IMR-90 (cell line): ENCODE data around the gene GMCL2. TPM values are rescaled to one million over a fixed set of nuclear protein-coding genes. Genes with fewer than 3 reads are reported as not detected.

ENCODE experiments used
- ATAC-seq: fragments of 200-7000 bp; cut with Tn5 transposase; 2 replicates; pipeline ENCODE4 v1.9.1; 2020; ENCODE audit warnings: low read depth, mild to moderate bottlenecking, moderate library complexity
- BruUV-seq: library from RNA; stranded (reverse); fragments of 400-500 nt; replicated peaks from 2 replicates; lab custom pipeline; 2021; lab: Mats Ljungman, UMichigan
- CTCF ChIA-PET: fragments of 300-600 bp; formaldehyde crosslinking; extraction: SDS; loops from one replicate; lab custom pipeline; 2021; ENCODE audit warnings: antibody characterized with exemption; lab: Yijun Ruan, JAX
- POLR2A ChIA-PET: fragments of 300-600 bp; sonication (Branson Sonifier 250); formaldehyde crosslinking; loops from one replicate; lab custom pipeline; 2022; ENCODE audit warnings: antibody characterized with exemption; ENCODE audit not compliant: unreplicated experiment; lab: Charles Lee
- DNase-seq: peaks from one replicate; pipeline ENCODE4 v3.0.0; 2013
- H2AFZ ChIP-seq: replicated peaks from 2 replicates; pipeline ENCODE3; 2013; ENCODE audit warnings: low read length, mild to moderate bottlenecking; ENCODE audit not compliant: poor library complexity
- H2AK5ac ChIP-seq: 2 replicates; pipeline ENCODE4 v1.6.1; 2013; ENCODE audit warnings: low read depth, low read length, inconsistent platforms
- H2AK9ac ChIP-seq: replicated peaks from 2 replicates; pipeline ENCODE3; 2013; ENCODE audit warnings: mild to moderate bottlenecking, low read depth, low read length, moderate library complexity; ENCODE audit not compliant: poor library complexity
- H2BK120ac ChIP-seq: 2 replicates; pipeline ENCODE4 v1.6.1; 2013; ENCODE audit warnings: low read depth, low read length, inconsistent platforms
- H2BK15ac ChIP-seq: 3 replicates; pipeline ENCODE4 v1.6.1; 2013; ENCODE audit warnings: low read depth, low read length, inconsistent platforms
- H2BK20ac ChIP-seq: 2 replicates; pipeline ENCODE4 v1.6.1; 2013; ENCODE audit warnings: low read depth, mild to moderate bottlenecking, inconsistent platforms, low read length, moderate library complexity
- H2BK5ac ChIP-seq: 2 replicates; pipeline ENCODE4 v1.6.1; 2013; ENCODE audit warnings: mild to moderate bottlenecking, low read depth, low read length, inconsistent platforms; ENCODE audit not compliant: poor library complexity, severe bottlenecking
- H3K14ac ChIP-seq: replicated peaks from 2 replicates; pipeline ENCODE4 v1.6.1; 2013; ENCODE audit warnings: low read depth, low read length, inconsistent platforms
- H3K18ac ChIP-seq: 2 replicates; pipeline ENCODE4 v1.6.1; 2013; ENCODE audit warnings: low read depth, low read length, control low read depth
- H3K23ac ChIP-seq: 2 replicates; pipeline ENCODE4 v1.6.1; 2013; ENCODE audit warnings: low read depth, low read length, inconsistent platforms
- H3K27ac ChIP-seq: 2 replicates; pipeline ENCODE4 v1.5.1; 2013; ENCODE audit warnings: mild to moderate bottlenecking, control low read depth, low read length; ENCODE audit not compliant: insufficient read depth
- H3K27me3 ChIP-seq: 2 replicates; pipeline ENCODE4 v1.6.1; 2013; ENCODE audit warnings: low read length; ENCODE audit not compliant: control insufficient read depth, insufficient read depth
- H3K36me3 ChIP-seq: 2 replicates; pipeline ENCODE4 v1.6.1; 2013; ENCODE audit warnings: low read length, mixed read lengths; ENCODE audit not compliant: control insufficient read depth, insufficient read depth
- H3K4ac ChIP-seq: 2 replicates; pipeline ENCODE4 v1.6.1; 2013; ENCODE audit warnings: low read depth, low read length, inconsistent platforms
- H3K4me1 ChIP-seq: 2 replicates; pipeline ENCODE4 v1.6.1; 2013; ENCODE audit warnings: low read length, mixed read lengths; ENCODE audit not compliant: control insufficient read depth, insufficient read depth
- H3K4me2 ChIP-seq: 2 replicates; pipeline ENCODE4 v1.6.1; 2013; ENCODE audit warnings: low read depth, mild to moderate bottlenecking, control low read depth, low read length, moderate library complexity
- H3K4me3 ChIP-seq: 2 replicates; pipeline ENCODE4 v1.5.1; 2013; ENCODE audit warnings: low read depth, mild to moderate bottlenecking, control low read depth, low read length, moderate library complexity; ENCODE audit not compliant: insufficient read depth
- H3K56ac ChIP-seq: 2 replicates; pipeline ENCODE4 v1.6.1; 2013; ENCODE audit warnings: low read length, inconsistent platforms; ENCODE audit not compliant: insufficient read depth; ENCODE audit errors: extremely low read depth
- H3K79me1 ChIP-seq, 2 experiments: 2 replicates each; pipeline ENCODE4 v1.6.1; 2013; ENCODE audit warnings: low read length in 2 of 2, inconsistent platforms in 1 of 2, low read depth in 1 of 2
- H3K9ac ChIP-seq: 2 replicates; pipeline ENCODE4 v1.6.1; 2013; ENCODE audit warnings: low read depth, low read length, control low read depth
- H3K9me1 ChIP-seq: 2 replicates; pipeline ENCODE4 v1.6.1; 2013; ENCODE audit warnings: low read length, inconsistent platforms; ENCODE audit not compliant: insufficient read depth
- H3K9me3 ChIP-seq: 2 replicates; pipeline ENCODE4 v1.6.1; 2013; ENCODE audit warnings: low read length; ENCODE audit not compliant: control insufficient read depth, insufficient read depth
- H4K20me1 ChIP-seq: 2 replicates; pipeline ENCODE4 v1.6.1; 2013; ENCODE audit warnings: low read length, inconsistent platforms; ENCODE audit not compliant: insufficient read depth
- H4K5ac ChIP-seq: 2 replicates; pipeline ENCODE4 v1.6.1; 2013; ENCODE audit warnings: mild to moderate bottlenecking, low read depth, low read length, control low read depth
- H4K8ac ChIP-seq, 2 experiments: 2 replicates each; pipeline ENCODE4 v1.6.1; 2013; ENCODE audit warnings: low read depth in 2 of 2, low read length in 2 of 2, control low read depth in 1 of 2, inconsistent platforms in 1 of 2
- H4K91ac ChIP-seq: 2 replicates; pipeline ENCODE4 v1.6.1; 2013; ENCODE audit warnings: low read depth, low read length, inconsistent platforms; ENCODE audit not compliant: insufficient read depth
- BHLHE40 ChIP-seq: fragments of 150-350 bp; IDR thresholded peaks from 2 replicates; pipeline ENCODE4 v1.6.1; 2016; ENCODE audit warnings: mild to moderate bottlenecking, low read depth, low read length
- CHD1 ChIP-seq: IDR thresholded peaks from 2 replicates; pipeline ENCODE4 v1.6.1; 2012; ENCODE audit warnings: low read depth, low read length, improper control_type of control experiment
- CTCF ChIP-seq: conservative IDR thresholded peaks from 2 replicates; pipeline ENCODE4 v1.5.1; 2012; ENCODE audit warnings: mild to moderate bottlenecking, low read depth, low read length, improper control_type of control experiment
- MAFK ChIP-seq: IDR thresholded peaks from 2 replicates; pipeline ENCODE4 v1.6.1; 2012; ENCODE audit warnings: low read depth, low read length, improper control_type of control experiment
- MAZ ChIP-seq: IDR thresholded peaks from 2 replicates; pipeline ENCODE4 v1.6.1; 2012; ENCODE audit warnings: low read depth, mild to moderate bottlenecking, low read length, improper control_type of control experiment, moderate library complexity, borderline replicate concordance
- NFE2L2 ChIP-seq: fragments of 150-350 bp; IDR thresholded peaks from 2 replicates; pipeline ENCODE4 v1.6.1; 2016; ENCODE audit warnings: low read depth, mild to moderate bottlenecking, low read length
- RCOR1 ChIP-seq: IDR thresholded peaks from 2 replicates; pipeline ENCODE4 v1.6.1; 2012; ENCODE audit warnings: mild to moderate bottlenecking, low read length, improper control_type of control experiment; ENCODE audit not compliant: insufficient replicate concordance
- RFX5 ChIP-seq: IDR thresholded peaks from 2 replicates; pipeline ENCODE4 v1.8.0; 2012; ENCODE audit warnings: low read depth, mild to moderate bottlenecking, low read length, moderate library complexity
- SMC3 ChIP-seq: fragments of 150-350 bp; IDR thresholded peaks from 2 replicates; pipeline ENCODE4 v1.6.1; 2016; ENCODE audit warnings: low read depth, mild to moderate bottlenecking, antibody characterized with exemption, low read length, moderate library complexity
- USF2 ChIP-seq: fragments of 150-350 bp; IDR thresholded peaks from 2 replicates; pipeline ENCODE4 v1.6.1; 2017; ENCODE audit warnings: mild to moderate bottlenecking, antibody characterized with exemption, low read length, low read depth
- WGBS, 2 experiments: methylation state at CpG; one replicate each; pipeline versions ENCODE4 v1.1.5 to v1.1.7; 2013; ENCODE audit warnings: missing lambda C conversion rate in 2 of 2; ENCODE audit not compliant: insufficient read length in 1 of 2; ENCODE audit errors: extremely low coverage in 2 of 2; 5-methylcytosine and 5-hydroxymethylcytosine counted together
- dilution Hi-C: fragments of 300-500 bp; cut with HindIII; formaldehyde crosslinking; loops from one replicate; pipeline ENCODE4 v1.14.3; 2018; ENCODE audit warnings: low sequenced_read_pairs; ENCODE audit not compliant: unreplicated experiment
- in situ Hi-C: fragments of 300-500 bp; cut with MboI; formaldehyde crosslinking; loops from 3 replicates; pipeline ENCODE4 v1.14.3; 2019; ENCODE audit warnings: low sequenced_read_pairs, inconsistent platforms, mixed read lengths
- intact Hi-C: fragments of 100-400 bp; cut with micrococcal nuclease; formaldehyde crosslinking; loops from 2 replicates; pipeline ENCODE4 v1.10.0; 2022
- polyA plus RNA-seq, 3 experiments: library from polyadenylated mRNA; depleted of rRNA; stranded (reverse); fragments of >200 nt; gene quantifications; 2 replicates each; pipeline ENCODE4 v1.2.3, GENCODE V29; 2012; ENCODE audit warnings: low replicate concordance in 1 of 3
- total RNA-seq: library from RNA; depleted of rRNA; stranded (reverse); fragments of >200 nt; gene quantifications from 2 replicates; pipeline ENCODE4 v1.2.3, GENCODE V29; 2012

The GMCL2 gene
- total and polyA plus RNA-seq, 2 of the 4 experiments (the other 2 are of a cell fraction) = not detected

- in situ Hi-C loops = no loop called here
- no peak overlapping the region for H2BK5ac ChIP-seq
- H2AK9ac ChIP-seq = no peak overlapping the region
- no peak overlapping the region for H3K9ac ChIP-seq
- H2BK20ac ChIP-seq = no peak overlapping the region
- POLR2A ChIA-PET = no interaction called here
- H4K8ac ChIP-seq = no peak overlapping the region
- CTCF ChIA-PET = no interaction called here
- H3K4me2 ChIP-seq = no peak overlapping the region
- no peak overlapping the region for H3K23ac ChIP-seq
- H3K79me1 ChIP-seq = peaks cover 10 to 38% of the 10 kb centered on the region in 2 experiments
- BruUV-seq = no TSS peak
- peaks cover 10% of the 10 kb centered on the region for H3K9me1 ChIP-seq
- dilution Hi-C loops = no loop called here
- H3K27ac ChIP-seq = no peak overlapping the region
- intact Hi-C loops = no loop called here
- H3K14ac ChIP-seq = no peak overlapping the region
- no peak overlapping the region for H4K5ac ChIP-seq
- ATAC-seq (no peak), DNase-seq (no peak)
- H2AK5ac ChIP-seq = no peak overlapping the region
- no peak overlapping the region for H3K4ac ChIP-seq
- no peak overlapping the region for H2BK120ac ChIP-seq
- no peak overlapping the region for H4K91ac ChIP-seq
- H3K18ac ChIP-seq = no peak overlapping the region
- H3K27me3 ChIP-seq = no peaks in the 10 kb centered on the region
- no peak overlapping the region for H3K56ac ChIP-seq
- no peak overlapping the region for H2BK15ac ChIP-seq
- H3K4me3 ChIP-seq = no peak overlapping the region
- peaks cover 32% of the 10 kb centered on the region for H4K20me1 ChIP-seq
- H3K9me3 ChIP-seq = no peaks in the 10 kb centered on the region
- TF ChIP-seq SMC3 (no peak), USF2 (no peak), CTCF (no peak), MAZ (no peak), CHD1 (no peak), RFX5 (no peak), MAFK (no peak), RCOR1 (no peak), BHLHE40 (no peak), NFE2L2 (no peak)
- H3K4me1 ChIP-seq = no peaks in the 10 kb centered on the region
- no CpG with 5 or more reads among the region's 3 CpGs for WGBS, 2 experiments
- no peak overlapping the region for H2AFZ ChIP-seq
- H3K36me3 ChIP-seq = peaks cover 54% of the 10 kb centered on the region
These were observed 29.6 kb upstream of the GMCL2 start for GRCh38 chr5:178216779-178217178.
